ENCODE measurements around the gene DIO3.

DNA sequence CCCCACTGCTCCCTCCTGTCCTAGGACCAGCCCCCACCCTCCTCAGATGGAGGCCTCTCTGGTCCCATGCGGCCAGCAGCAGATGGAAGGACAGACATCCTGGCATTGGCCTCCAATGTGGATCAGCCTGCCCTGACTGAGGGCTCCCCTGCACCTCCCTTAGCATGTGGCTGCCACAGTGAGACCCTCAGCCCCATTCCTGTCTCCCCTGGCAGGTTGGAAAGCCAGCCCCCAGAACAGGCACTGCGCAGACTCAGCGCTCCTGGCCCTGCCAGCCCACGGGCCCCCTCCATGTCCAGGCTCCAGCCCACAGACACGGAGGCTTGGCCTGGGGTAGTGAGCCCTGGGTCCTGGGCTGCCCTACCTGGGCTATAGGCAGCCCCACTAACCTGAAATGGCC lies 47.2 kb upstream of the DIO3 start:
- TF ChIP-seq, protein P1, sequence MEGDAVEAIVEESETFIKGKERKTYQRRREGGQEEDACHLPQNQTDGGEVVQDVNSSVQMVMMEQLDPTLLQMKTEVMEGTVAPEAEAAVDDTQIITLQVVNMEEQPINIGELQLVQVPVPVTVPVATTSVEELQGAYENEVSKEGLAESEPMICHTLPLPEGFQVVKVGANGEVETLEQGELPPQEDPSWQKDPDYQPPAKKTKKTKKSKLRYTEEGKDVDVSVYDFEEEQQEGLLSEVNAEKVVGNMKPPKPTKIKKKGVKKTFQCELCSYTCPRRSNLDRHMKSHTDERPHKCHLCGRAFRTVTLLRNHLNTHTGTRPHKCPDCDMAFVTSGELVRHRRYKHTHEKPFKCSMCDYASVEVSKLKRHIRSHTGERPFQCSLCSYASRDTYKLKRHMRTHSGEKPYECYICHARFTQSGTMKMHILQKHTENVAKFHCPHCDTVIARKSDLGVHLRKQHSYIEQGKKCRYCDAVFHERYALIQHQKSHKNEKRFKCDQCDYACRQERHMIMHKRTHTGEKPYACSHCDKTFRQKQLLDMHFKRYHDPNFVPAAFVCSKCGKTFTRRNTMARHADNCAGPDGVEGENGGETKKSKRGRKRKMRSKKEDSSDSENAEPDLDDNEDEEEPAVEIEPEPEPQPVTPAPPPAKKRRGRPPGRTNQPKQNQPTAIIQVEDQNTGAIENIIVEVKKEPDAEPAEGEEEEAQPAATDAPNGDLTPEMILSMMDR (IDR thresholded peaks at IDR 0.05) = no peak
- TF ChIP-seq TCF7L2 (IDR thresholded peaks at IDR 0.05; ENCODE audit: low read depth, low read length) = no peak
- no peak for TF ChIP-seq POLR2AphosphoS5 (IDR thresholded peaks at IDR 0.05; ENCODE audit: low read depth, low read length)
